Measurements from ENCODE around the gene PEMT.

DNA sequence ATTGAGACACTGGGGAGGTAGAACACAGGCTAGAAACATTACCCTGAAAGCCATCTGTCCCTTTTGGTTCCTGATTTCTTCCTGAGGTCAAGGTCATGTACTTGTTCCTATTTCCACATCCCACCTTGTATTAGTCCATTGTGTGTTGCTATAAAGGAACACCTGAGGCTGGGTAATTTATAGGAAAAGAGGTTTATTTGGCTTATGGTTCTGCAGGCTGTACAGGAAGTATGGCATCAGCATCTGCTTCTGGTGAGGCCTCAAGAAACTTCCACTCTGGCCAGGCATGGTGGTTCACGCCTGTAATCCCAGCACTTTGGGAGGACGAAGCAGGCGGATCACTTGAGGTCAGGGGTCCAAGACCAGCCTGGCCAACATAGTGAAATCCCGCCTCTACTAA is 122.2 kb downstream of the PEMT start:
- TF ChIP-seq EHF (CRISPR knock-in tag; IDR thresholded peaks at IDR 0.05) = no peak
- no peak for TF ChIP-seq CEBPB (IDR thresholded peaks at IDR 0.05)
